Measurements from ENCODE around the gene NUBP2. TPM values are rescaled to one million over a fixed set of nuclear protein-coding genes. Genes with fewer than 3 reads are reported as not detected.

NUBP2 gene
- polyA plus RNA-seq, 1 experiment = 38.0 TPM

DNA sequence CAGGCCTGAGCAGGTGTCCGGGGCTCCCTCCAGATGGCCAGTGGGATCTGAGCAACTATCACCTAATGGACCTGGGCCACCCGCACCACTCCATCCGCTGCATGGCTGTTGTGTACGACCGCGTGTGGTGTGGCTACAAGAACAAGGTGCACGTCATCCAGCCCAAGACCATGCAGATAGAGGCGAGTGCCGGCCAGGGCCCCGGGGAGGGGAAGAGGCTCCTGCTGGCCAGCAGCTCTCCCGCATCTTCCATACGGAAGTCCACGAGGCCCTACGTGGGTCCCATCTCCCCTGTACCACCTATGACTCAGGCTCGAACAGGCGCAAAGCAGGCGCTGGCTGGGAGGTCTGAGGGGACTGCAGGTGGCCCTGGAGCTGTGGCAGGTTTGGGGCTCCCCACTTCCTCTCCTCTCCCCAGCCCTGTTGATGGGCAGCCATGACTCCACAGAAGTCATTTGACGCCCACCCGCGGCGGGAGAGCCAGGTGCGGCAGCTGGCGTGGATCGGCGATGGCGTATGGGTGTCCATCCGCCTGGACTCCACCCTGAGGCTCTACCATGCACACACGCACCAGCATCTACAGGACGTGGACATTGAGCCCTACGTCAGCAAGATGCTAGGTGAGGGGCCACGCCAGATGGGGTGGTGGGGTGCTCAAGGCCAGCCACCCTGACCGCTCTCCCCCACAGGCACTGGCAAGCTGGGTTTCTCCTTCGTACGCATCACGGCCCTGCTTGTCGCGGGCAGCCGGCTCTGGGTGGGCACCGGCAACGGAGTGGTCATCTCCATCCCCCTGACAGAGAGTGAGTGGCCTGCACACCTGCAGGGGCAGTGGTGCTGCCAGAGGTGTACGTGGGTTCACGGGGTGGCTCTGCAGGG lies 15.4 kb upstream of the NUBP2 start:
- ChIA-PET CTCF (interaction anchor here (1.0 to 1.3 kb wide), 2 partner anchors 44 to 62 kb away, joined by 3 to 4 read pairs; no protein-coding TSS in a partner anchor), POLR2A (no interaction called here)
- no peak for TF ChIP-seq CTCF (IDR thresholded peaks at IDR 0.05; ENCODE audit: insufficient read depth, low read depth, low read length)
- Histone ChIP-seq H3K4me3 (ENCODE audit: low read depth, low read length) (no peak overlapping the region), H3K27me3 (ENCODE audit: control insufficient read depth, insufficient read depth, low read length) (no peaks in the 10 kb centered on the region), H3K36me3 (ENCODE audit: control insufficient read depth, insufficient read depth, low read length) (peaks cover 43% of the 10 kb centered on the region)
- no peak for DNase-seq (ENCODE audit: low read depth)

- no peak for DNase-seq (ENCODE audit: low read depth)
- Histone ChIP-seq H3K27me3 (ENCODE audit: control insufficient read depth, insufficient read depth, low read length) (no peaks in the 10 kb centered on the region), H3K36me3 (ENCODE audit: control insufficient read depth, insufficient read depth, low read length) (peaks cover 38% of the 10 kb centered on the region), H3K4me3 (ENCODE audit: low read depth, low read length) (no peak overlapping the region)
- CTCF ChIA-PET = interaction anchor here (1.0 to 1.3 kb wide), 3 partner anchors 45 to 162 kb away, joined by 3 to 4 read pairs (median 3); no protein-coding TSS in a partner anchor
- TF ChIP-seq CTCF (IDR thresholded peaks at IDR 0.05; ENCODE audit: insufficient read depth, low read depth, low read length) = no peak
- POLR2A ChIA-PET = no interaction called here
Measured at GRCh38 chr16:1768061-1768766, 14.5 kb upstream of the NUBP2 start.

GRCh38 chr16:1768767-1769401 lies 13.9 kb upstream of the NUBP2 start:
- Histone ChIP-seq H3K4me3 (ENCODE audit: low read depth, low read length) (no peak overlapping the region), H3K27me3 (ENCODE audit: control insufficient read depth, insufficient read depth, low read length) (no peaks in the 10 kb centered on the region), H3K36me3 (ENCODE audit: control insufficient read depth, insufficient read depth, low read length) (peaks cover 38% of the 10 kb centered on the region)
- DNase-seq (ENCODE audit: low read depth) = no peak
- POLR2A ChIA-PET = no interaction called here
- CTCF ChIA-PET = interaction anchor here (0.7 to 1.8 kb wide), 4 partner anchors 44 to 161 kb away, joined by 3 to 4 read pairs (median 4); partner anchors contain the start of gene MAPK8IP3
- no peak for TF ChIP-seq CTCF (IDR thresholded peaks at IDR 0.05; ENCODE audit: insufficient read depth, low read depth, low read length)

DNA sequence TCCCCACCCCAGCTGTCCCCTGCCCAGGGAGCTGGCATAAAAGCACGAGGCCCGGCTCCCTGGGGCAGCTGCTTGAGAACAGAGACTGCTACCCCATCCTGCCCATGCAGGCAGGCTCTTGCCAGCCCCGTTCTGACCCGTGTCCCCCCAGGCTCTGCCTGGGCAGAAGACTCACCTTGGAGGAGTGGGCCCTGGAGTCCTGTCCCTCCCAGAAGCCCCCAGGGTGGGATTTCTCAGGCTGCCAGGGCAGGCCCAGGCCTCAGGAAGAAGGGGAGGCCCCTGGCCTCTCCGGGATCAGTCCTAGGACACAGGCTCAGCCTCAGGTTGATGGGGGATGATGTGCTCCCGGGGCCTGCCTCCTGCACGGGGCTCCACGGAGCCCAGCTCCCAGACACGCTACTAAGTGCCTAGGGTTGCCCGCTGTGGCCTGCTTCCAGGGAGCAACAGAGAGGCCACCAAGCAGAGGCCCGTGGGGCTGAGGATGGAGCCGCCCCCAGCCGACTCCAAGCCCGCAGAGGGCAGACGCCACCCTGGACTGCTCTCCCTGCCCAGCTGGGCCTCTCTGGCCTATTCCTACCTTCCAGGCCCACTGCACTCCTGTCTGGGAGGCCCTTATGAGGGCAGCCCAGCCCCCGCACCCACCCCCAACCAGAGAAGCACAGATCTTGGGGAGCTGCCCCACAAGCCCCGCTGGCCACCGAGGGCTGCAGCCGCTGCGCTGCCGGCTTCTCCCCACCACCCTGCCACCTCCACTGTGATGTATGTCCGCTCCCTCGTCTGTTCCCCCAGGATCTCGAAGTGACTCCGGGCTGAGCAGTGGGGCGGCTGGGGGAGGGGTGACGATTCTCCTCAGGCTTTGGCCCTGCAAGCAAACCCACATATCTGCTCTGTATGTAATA lies 13.1 kb upstream of the NUBP2 start:
- no peak for TF ChIP-seq CTCF (IDR thresholded peaks at IDR 0.05; ENCODE audit: insufficient read depth, low read depth, low read length)
- POLR2A ChIA-PET = no interaction called here
- CTCF ChIA-PET = interaction anchor here (0.7 to 1.8 kb wide), 4 partner anchors 43 to 160 kb away, joined by 3 to 4 read pairs (median 3); partner anchors contain the start of gene MAPK8IP3

More for the DNA sequence above, 13.1 kb upstream of the NUBP2 start:
- Histone ChIP-seq H3K36me3 (ENCODE audit: control insufficient read depth, insufficient read depth, low read length) (peaks cover 35% of the 10 kb centered on the region), H3K27me3 (ENCODE audit: control insufficient read depth, insufficient read depth, low read length) (no peaks in the 10 kb centered on the region), H3K4me3 (ENCODE audit: low read depth, low read length) (no peak overlapping the region)
- DNase-seq (ENCODE audit: low read depth) = no peak
